AG04449 (cell line): ENCODE results near the gene ADGRG1.

Experiments used
- CTCF ChIA-PET: fragments of 350-600 bp; formaldehyde crosslinking; extraction: SDS; loops from one replicate; lab custom pipeline; 2021; ENCODE audit warnings: antibody characterized with exemption; lab: Yijun Ruan, JAX
- POLR2A ChIA-PET: fragments of 400-600, 350-600 bp; formaldehyde crosslinking; extraction: SDS; loops from one replicate; lab custom pipeline; 2020; ENCODE audit warnings: antibody characterized with exemption, inconsistent platforms; lab: Yijun Ruan, JAX
- DNase-seq: peaks from one replicate; pipeline ENCODE4 v3.0.0-alpha.2; 2010; ENCODE audit warnings: low read depth, low spot score
- H3K4me3 ChIP-seq: 2 replicates; pipeline ENCODE4 v1.5.1; 2011; ENCODE audit warnings: low read depth, mild to moderate bottlenecking, control low read depth, low read length
- CTCF ChIP-seq: IDR thresholded peaks from one replicate; pipeline ENCODE4 v1.5.1; 2011; ENCODE audit warnings: mild to moderate bottlenecking, moderate library complexity, low read length, control low read depth, inconsistent platforms; ENCODE audit not compliant: insufficient read depth; ENCODE audit errors: missing control alignments

The ADGRG1 gene

GRCh38 chr16:57617604-57618111 is 10.8 kb upstream of the ADGRG1 start:
- POLR2A ChIA-PET: no interaction called here

GRCh38 chr16:57618296-57619132 is 9.9 kb upstream of the ADGRG1 start:
- DNase-seq: no peak
- H3K4me3 ChIP-seq: no peak overlapping the region
- TF ChIP-seq CTCF: no peak
- ChIA-PET CTCF (interaction anchor here (1.0 to 2.2 kb wide), 2 partner anchors 28 to 30 kb away, joined by 3 to 7 read pairs; no protein-coding TSS in a partner anchor), POLR2A (no interaction called here)

More at GRCh38 chr16:57617604-57618111, 10.8 kb upstream of the ADGRG1 start:
- CTCF ChIA-PET: interaction anchor here (1.0 to 2.2 kb wide), 2 partner anchors 27 to 31 kb away, joined by 3 to 7 read pairs; no protein-coding TSS in a partner anchor
- no peak for TF ChIP-seq CTCF
- H3K4me3 ChIP-seq: no peak overlapping the region
- no peak for DNase-seq

GRCh38 chr16:57619133-57619605 is 9.3 kb upstream of the ADGRG1 start:
- ChIA-PET POLR2A (no interaction called here), CTCF (no interaction called here)
- H3K4me3 ChIP-seq: no peak overlapping the region
- TF ChIP-seq CTCF: no peak
- no peak for DNase-seq

- ChIA-PET POLR2A (no interaction called here), CTCF (interaction anchor here (1.5 kb wide), 1 partner anchor 19 kb away, joined by 3 read pairs; no protein-coding TSS in a partner anchor)
- no peak for TF ChIP-seq CTCF
- H3K4me3 ChIP-seq: no peak overlapping the region
- DNase-seq: no peak
Measured at GRCh38 chr16:57619606-57620334, 8.7 kb upstream of the ADGRG1 start.

- no peak for TF ChIP-seq CTCF
- no peak overlapping the region for H3K4me3 ChIP-seq
- ChIA-PET CTCF (interaction anchor here (1.5 to 4.9 kb wide), 2 partner anchors 19 to 28 kb away, joined by 3 to 30 read pairs; no protein-coding TSS in a partner anchor), POLR2A (no interaction called here)
- DNase-seq: no peak
Measured at GRCh38 chr16:57620335-57621231, 7.8 kb upstream of the ADGRG1 start.
